Measurements from ENCODE around the gene KIF3A. TPM values are rescaled to one million over a fixed set of nuclear protein-coding genes. Genes with fewer than 3 reads are reported as not detected.

The KIF3A gene
- total RNA-seq, 1 experiment from 2014 or later = 13.2 TPM

- Histone ChIP-seq H3K79me1 (ENCODE audit: insufficient read depth, low read depth, low read length, poor library complexity, severe bottlenecking) (no peaks in the 10 kb centered on the region), H3K4ac (ENCODE audit: low read depth, low read length) (no peak overlapping the region), H3K9ac (ENCODE audit: extremely low read depth, insufficient read length, low read length) (no peak overlapping the region), H2BK12ac (ENCODE audit: insufficient read length, low read depth, low read length) (no peak overlapping the region), H3K27me3 (ENCODE audit: insufficient read depth, low read length) (no peaks in the 10 kb centered on the region), H3T11ph (ENCODE audit: low read length) (no peak overlapping the region), H2BK15ac (ENCODE audit: low read depth, low read length) (no peak overlapping the region), H2BK120ac (ENCODE audit: low read depth, low read length, poor library complexity, severe bottlenecking) (no peak overlapping the region), H3K9me3 (ENCODE audit: control insufficient read depth, low read depth, low read length) (no peaks in the 10 kb centered on the region), H4K91ac (ENCODE audit: insufficient read length, low read depth, low read length) (no peak overlapping the region), H2BK5ac (ENCODE audit: insufficient read length, low read length) (no peak overlapping the region), H3K4me1 (ENCODE audit: insufficient read depth, low read length) (no peaks in the 10 kb centered on the region), H3K27ac (ENCODE audit: insufficient read length, low read depth, low read length) (no peak overlapping the region), H4K5ac (ENCODE audit: insufficient read length, low read depth, low read length) (no peak overlapping the region), H3K4me2 (ENCODE audit: insufficient read depth, insufficient read length, low read length) (no peak overlapping the region), H3K23me2 (ENCODE audit: insufficient read length, low read depth, low read length, poor library complexity, severe bottlenecking) (no peaks in the 10 kb centered on the region), H3K18ac (ENCODE audit: insufficient read length, low read depth, low read length) (no peak overlapping the region), H3K56ac (ENCODE audit: insufficient read length, low read depth, low read length) (no peak overlapping the region), H4K20me1 (ENCODE audit: control insufficient read depth, insufficient read depth, insufficient read length) (no peaks in the 10 kb centered on the region), H2BK20ac (ENCODE audit: low read depth, low read length, poor library complexity, severe bottlenecking) (no peak overlapping the region), H3K23ac (ENCODE audit: insufficient read length, low read depth, low read length) (no peak overlapping the region), H2AFZ (ENCODE audit: low read length) (no peak overlapping the region), H3K14ac (ENCODE audit: insufficient read depth, low read length) (no peak overlapping the region), H3K79me2 (ENCODE audit: insufficient read depth, low read length) (no peaks in the 10 kb centered on the region), H2AK5ac (ENCODE audit: insufficient read length, low read length) (no peak overlapping the region), H4K8ac (replicated peaks; ENCODE audit: insufficient read length, low read depth, low read length) (no peak overlapping the region)
- Mint-ChIP-seq H3K36me3 (ENCODE audit: insufficient read depth in 1 of 3, low read depth in 3 of 3) (peaks cover 3 to 25% (median 25%) of the 10 kb centered on the region in 3 experiments; a peak in 5 of 7 replicates), H3K4me3 (no peak overlapping the region), H3K9me3 (no peaks in the 10 kb centered on the region), H3K27ac (no peak overlapping the region), H3K4me1 (no peaks in the 10 kb centered on the region), H3K27me3 (ENCODE audit: low read depth) (no peaks in the 10 kb centered on the region)
- DNase-seq = no peak
- TF ChIP-seq, protein P1, sequence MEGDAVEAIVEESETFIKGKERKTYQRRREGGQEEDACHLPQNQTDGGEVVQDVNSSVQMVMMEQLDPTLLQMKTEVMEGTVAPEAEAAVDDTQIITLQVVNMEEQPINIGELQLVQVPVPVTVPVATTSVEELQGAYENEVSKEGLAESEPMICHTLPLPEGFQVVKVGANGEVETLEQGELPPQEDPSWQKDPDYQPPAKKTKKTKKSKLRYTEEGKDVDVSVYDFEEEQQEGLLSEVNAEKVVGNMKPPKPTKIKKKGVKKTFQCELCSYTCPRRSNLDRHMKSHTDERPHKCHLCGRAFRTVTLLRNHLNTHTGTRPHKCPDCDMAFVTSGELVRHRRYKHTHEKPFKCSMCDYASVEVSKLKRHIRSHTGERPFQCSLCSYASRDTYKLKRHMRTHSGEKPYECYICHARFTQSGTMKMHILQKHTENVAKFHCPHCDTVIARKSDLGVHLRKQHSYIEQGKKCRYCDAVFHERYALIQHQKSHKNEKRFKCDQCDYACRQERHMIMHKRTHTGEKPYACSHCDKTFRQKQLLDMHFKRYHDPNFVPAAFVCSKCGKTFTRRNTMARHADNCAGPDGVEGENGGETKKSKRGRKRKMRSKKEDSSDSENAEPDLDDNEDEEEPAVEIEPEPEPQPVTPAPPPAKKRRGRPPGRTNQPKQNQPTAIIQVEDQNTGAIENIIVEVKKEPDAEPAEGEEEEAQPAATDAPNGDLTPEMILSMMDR (conservative IDR thresholded peaks at IDR 0.05) = no peak
- WGBS (ENCODE audit: extremely low coverage, insufficient read length, low lambda C conversion rate) = no CpG with 5 or more reads among the region's 1 CpG
These were observed 32.5 kb downstream of the KIF3A start for GRCh38 chr5:132704875-132705274.
